ENCODE measurements around the gene USP2. TPM values are rescaled to one million over a fixed set of nuclear protein-coding genes. Genes with fewer than 3 reads are reported as not detected.

USP2 gene
- total RNA-seq, 1 experiment from 2014 or later: 3.1 TPM

DNA sequence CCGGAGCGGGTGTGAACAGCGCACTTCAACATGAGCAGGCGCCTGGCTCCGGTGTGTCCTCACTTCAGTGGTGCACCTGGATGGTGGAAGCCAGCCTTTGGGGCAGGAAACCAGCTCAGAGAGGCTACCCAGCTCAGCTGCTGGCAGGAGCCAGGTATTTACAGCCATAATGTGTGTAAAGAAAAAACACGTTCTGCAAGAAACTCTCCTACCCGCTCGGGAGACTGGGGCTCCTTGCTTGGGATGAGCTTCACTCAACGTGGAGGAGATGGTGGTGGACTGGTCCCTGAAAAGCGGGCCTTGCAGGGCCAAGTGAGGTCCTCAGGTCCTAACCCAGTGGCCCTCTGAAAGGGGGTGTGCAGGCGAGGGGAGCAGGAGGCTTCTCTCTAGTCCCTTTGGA is 72.1 kb downstream of the USP2 start:
- H3K36me3 ChIP-seq (ENCODE audit: control insufficient read depth, insufficient read depth, low read length): peaks cover 8% of the 10 kb centered on the region
- POLR2A ChIA-PET: no interaction called here
- DNase-seq (ENCODE audit: low read depth, low spot score) (no peak), ATAC-seq (no peak)
- in situ Hi-C loops (cut with HindIII; ENCODE audit: low pct_unique_long_range_greater_than_20kb, low sequenced_read_pairs) (no loop called here), intact Hi-C loops (cut with micrococcal nuclease; ENCODE audit: unreplicated experiment) (no loop called here)
- no peak overlapping the region for H3K4me3 ChIP-seq (ENCODE audit: low read depth in 2 of 2, low read length in 2 of 2)
- no peaks in the 10 kb centered on the region for H3K9me3 ChIP-seq (ENCODE audit: control insufficient read depth, insufficient read depth, low read depth, low read length)
- no peaks in the 10 kb centered on the region for H3K4me1 ChIP-seq (ENCODE audit: control insufficient read depth, insufficient read depth, low read length)
- CTCF ChIA-PET: interaction anchor here (1.1 to 1.4 kb wide), 2 partner anchors 11 to 14 kb away, joined by 3 read pairs; no protein-coding TSS in a partner anchor
- no peak for TF ChIP-seq POLR2AphosphoS5 (IDR thresholded peaks at IDR 0.05; ENCODE audit: low read depth, low read length)
- no peak for TF ChIP-seq SIN3A (IDR thresholded peaks at IDR 0.05; ENCODE audit: borderline replicate concordance, insufficient read depth, low read depth, low read length)
- TF ChIP-seq, protein P1, sequence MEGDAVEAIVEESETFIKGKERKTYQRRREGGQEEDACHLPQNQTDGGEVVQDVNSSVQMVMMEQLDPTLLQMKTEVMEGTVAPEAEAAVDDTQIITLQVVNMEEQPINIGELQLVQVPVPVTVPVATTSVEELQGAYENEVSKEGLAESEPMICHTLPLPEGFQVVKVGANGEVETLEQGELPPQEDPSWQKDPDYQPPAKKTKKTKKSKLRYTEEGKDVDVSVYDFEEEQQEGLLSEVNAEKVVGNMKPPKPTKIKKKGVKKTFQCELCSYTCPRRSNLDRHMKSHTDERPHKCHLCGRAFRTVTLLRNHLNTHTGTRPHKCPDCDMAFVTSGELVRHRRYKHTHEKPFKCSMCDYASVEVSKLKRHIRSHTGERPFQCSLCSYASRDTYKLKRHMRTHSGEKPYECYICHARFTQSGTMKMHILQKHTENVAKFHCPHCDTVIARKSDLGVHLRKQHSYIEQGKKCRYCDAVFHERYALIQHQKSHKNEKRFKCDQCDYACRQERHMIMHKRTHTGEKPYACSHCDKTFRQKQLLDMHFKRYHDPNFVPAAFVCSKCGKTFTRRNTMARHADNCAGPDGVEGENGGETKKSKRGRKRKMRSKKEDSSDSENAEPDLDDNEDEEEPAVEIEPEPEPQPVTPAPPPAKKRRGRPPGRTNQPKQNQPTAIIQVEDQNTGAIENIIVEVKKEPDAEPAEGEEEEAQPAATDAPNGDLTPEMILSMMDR (IDR thresholded peaks at IDR 0.05): no peak
- TF ChIP-seq TCF7L2 (IDR thresholded peaks at IDR 0.05; ENCODE audit: low read depth, low read length): no peak
- TF ChIP-seq, protein P2, sequence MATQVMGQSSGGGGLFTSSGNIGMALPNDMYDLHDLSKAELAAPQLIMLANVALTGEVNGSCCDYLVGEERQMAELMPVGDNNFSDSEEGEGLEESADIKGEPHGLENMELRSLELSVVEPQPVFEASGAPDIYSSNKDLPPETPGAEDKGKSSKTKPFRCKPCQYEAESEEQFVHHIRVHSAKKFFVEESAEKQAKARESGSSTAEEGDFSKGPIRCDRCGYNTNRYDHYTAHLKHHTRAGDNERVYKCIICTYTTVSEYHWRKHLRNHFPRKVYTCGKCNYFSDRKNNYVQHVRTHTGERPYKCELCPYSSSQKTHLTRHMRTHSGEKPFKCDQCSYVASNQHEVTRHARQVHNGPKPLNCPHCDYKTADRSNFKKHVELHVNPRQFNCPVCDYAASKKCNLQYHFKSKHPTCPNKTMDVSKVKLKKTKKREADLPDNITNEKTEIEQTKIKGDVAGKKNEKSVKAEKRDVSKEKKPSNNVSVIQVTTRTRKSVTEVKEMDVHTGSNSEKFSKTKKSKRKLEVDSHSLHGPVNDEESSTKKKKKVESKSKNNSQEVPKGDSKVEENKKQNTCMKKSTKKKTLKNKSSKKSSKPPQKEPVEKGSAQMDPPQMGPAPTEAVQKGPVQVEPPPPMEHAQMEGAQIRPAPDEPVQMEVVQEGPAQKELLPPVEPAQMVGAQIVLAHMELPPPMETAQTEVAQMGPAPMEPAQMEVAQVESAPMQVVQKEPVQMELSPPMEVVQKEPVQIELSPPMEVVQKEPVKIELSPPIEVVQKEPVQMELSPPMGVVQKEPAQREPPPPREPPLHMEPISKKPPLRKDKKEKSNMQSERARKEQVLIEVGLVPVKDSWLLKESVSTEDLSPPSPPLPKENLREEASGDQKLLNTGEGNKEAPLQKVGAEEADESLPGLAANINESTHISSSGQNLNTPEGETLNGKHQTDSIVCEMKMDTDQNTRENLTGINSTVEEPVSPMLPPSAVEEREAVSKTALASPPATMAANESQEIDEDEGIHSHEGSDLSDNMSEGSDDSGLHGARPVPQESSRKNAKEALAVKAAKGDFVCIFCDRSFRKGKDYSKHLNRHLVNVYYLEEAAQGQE (IDR thresholded peaks at IDR 0.05; ENCODE audit: insufficient read depth in 1 of 2, low read depth in 2 of 2, low read length in 1 of 2): no peak
- BruUV-seq (replicated peaks): no TSS peak
- no peaks in the 10 kb centered on the region for H3K27me3 ChIP-seq (ENCODE audit: control insufficient read depth, insufficient read depth, low read length)
- no peak overlapping the region for H3K27ac ChIP-seq (ENCODE audit: low read length)

DNA sequence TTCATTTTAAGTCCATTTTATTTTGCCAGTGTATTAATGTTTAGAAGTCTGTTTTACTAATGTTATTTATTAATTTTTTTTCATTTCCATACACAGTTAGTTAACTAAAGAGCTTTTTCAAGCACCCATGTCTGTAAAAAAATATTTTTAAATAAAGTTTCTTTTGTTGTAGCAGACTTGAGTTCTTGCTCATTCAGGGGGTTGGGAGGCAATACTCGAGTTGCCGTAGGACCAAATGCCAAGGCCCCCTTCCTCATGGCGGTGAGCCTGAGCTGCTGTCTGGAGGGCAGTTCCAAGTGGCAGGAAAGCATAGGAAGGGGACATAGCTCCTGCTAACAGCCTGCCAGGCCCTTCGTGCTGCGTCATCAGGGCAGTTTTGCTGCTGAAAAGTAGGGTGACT is 73.5 kb downstream of the USP2 start:
- ATAC-seq (no peak), DNase-seq (ENCODE audit: low read depth, low spot score) (no peak)
- in situ Hi-C loops (cut with HindIII; ENCODE audit: low pct_unique_long_range_greater_than_20kb, low sequenced_read_pairs) (no loop called here), intact Hi-C loops (cut with micrococcal nuclease; ENCODE audit: unreplicated experiment) (no loop called here)
- Histone ChIP-seq H3K27me3 (ENCODE audit: control insufficient read depth, insufficient read depth, low read length) (no peaks in the 10 kb centered on the region), H3K36me3 (ENCODE audit: control insufficient read depth, insufficient read depth, low read length) (peaks cover 14% of the 10 kb centered on the region), H3K4me3 (ENCODE audit: low read depth in 2 of 2, low read length in 2 of 2) (no peak overlapping the region), H3K9me3 (ENCODE audit: control insufficient read depth, insufficient read depth, low read depth, low read length) (no peaks in the 10 kb centered on the region), H3K4me1 (ENCODE audit: control insufficient read depth, insufficient read depth, low read length) (no peaks in the 10 kb centered on the region), H3K27ac (ENCODE audit: low read length) (no peak overlapping the region)
- ChIA-PET POLR2A (interaction anchor here (0.6 kb wide), 4 partner anchors 13 to 206 kb away, joined by 3 to 8 read pairs (median 5); partner anchors contain the start of gene DPAGT1), CTCF (interaction anchor here (0.6 to 1.4 kb wide), 5 partner anchors 10 to 272 kb away, joined by 3 to 6 read pairs (median 4); partner anchors contain the start of gene CBL)
- no TSS peak for BruUV-seq (replicated peaks)
- TF ChIP-seq, protein P2 (IDR thresholded peaks at IDR 0.05; ENCODE audit: insufficient read depth in 1 of 2, low read depth in 2 of 2, low read length in 1 of 2): no peak
- TF ChIP-seq SIN3A (IDR thresholded peaks at IDR 0.05; ENCODE audit: borderline replicate concordance, insufficient read depth, low read depth, low read length) (no peak), TCF7L2 (IDR thresholded peaks at IDR 0.05; ENCODE audit: low read depth, low read length) (no peak), POLR2AphosphoS5 (IDR thresholded peaks at IDR 0.05; ENCODE audit: low read depth, low read length) (no peak)
- TF ChIP-seq, protein P1 (IDR thresholded peaks at IDR 0.05): no peak

All from Panc1 (cell line).